ENCODE measurements around the gene SYNE2.
A peak's percentile ranks its signal among the peaks of the same experiment; 100 is the strongest.
"Not testable (repeated sequence)": the region's sequence is repeated elsewhere in the genome, so short reads cannot be mapped to it uniquely, and the experiment has no call there.

SYNE2 gene

DNA sequence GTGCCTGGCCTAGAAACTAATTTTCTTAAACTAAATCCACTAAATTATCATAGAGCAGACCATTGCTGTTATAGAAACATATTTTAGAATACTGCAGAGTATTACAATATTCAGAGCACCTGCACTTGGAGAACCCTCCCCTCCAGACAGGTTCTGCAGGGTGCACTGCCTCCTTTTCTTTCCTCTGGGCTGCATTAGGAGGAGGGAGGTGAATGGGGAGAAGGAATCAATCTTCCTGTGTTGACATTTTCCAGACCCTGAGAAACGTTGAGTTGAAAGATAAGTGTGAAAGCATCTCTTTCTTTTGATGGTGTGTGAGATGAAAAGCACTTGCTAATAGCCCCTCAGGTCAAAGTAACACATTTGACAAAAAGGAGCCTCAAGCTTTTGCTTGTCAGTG, 7.3 kb downstream of the SYNE2 start:
- no peak for DNase-seq (ENCODE audit: low spot score in 2 of 2)
- no peaks in the 10 kb centered on the region for H3K36me3 ChIP-seq (replicated peaks)
- H3K4me1 ChIP-seq, result peaks cover 54% of the 10 kb centered on the region
- in situ Hi-C loops (cut with MboI; ENCODE audit: low sequenced_read_pairs), result no loop called here
- no peak overlapping the region for H3K4me3 ChIP-seq
- no peaks in the 10 kb centered on the region for H3K9me3 ChIP-seq
- no peaks in the 10 kb centered on the region for H3K27me3 ChIP-seq (ENCODE audit: low read depth)

DNA sequence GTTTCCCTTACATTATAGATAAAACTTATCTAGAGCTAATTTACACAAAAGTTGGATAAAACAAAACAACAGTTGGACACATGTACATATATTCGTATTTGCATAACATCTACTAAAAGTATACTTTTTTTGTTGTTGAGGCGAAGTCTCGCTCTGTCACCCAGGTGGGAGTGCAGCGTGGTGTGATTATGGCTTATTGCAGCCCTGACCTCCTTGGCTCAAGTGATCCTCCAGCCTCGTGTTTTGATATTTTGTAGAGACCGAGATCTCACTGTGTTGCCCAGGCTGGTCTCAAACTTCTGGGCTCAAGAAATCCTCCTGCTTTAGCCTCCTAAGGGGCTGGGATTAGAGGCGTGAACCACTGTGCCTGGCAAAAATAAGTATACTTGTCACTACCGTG, 9.4 kb downstream of the SYNE2 start:
- no peak for DNase-seq (ENCODE audit: low spot score in 2 of 2)
- no peaks in the 10 kb centered on the region for H3K27me3 ChIP-seq (ENCODE audit: low read depth)
- H3K4me3 ChIP-seq, result no peak overlapping the region
- H3K4me1 ChIP-seq, result peaks cover 46% of the 10 kb centered on the region
- in situ Hi-C loops (cut with MboI; ENCODE audit: low sequenced_read_pairs), result no loop called here
- no peaks in the 10 kb centered on the region for H3K9me3 ChIP-seq
- H3K36me3 ChIP-seq (replicated peaks), result no peaks in the 10 kb centered on the region

DNA sequence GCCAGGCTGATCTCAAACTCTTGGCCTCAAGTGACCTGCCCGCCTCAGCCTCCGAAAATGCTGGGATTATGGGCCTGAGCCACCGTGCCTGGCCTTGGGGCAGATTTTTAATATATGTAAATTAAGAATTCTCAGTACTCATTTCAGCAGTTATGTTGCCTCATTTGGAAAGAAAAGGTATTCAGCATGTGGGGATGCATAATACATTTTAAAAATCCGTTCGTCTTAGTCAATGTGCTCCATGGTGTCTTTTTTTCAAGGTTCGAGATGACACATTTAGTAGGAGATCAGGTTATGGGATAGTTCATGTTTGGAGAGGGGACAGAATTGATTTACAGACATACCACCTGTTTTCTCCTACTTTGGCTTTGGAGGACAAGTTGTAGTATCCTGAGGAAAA, 10.2 kb downstream of the SYNE2 start:
- Histone ChIP-seq H3K27me3 (ENCODE audit: low read depth) (no peaks in the 10 kb centered on the region), H3K4me3 (no peak overlapping the region), H3K36me3 (replicated peaks) (no peaks in the 10 kb centered on the region), H3K9me3 (no peaks in the 10 kb centered on the region), H3K4me1 (peaks cover 39% of the 10 kb centered on the region)
- in situ Hi-C loops (cut with MboI; ENCODE audit: low sequenced_read_pairs), result no loop called here
- peak; percentile 34 to 63 for DNase-seq (ENCODE audit: low spot score in 2 of 2)

DNA sequence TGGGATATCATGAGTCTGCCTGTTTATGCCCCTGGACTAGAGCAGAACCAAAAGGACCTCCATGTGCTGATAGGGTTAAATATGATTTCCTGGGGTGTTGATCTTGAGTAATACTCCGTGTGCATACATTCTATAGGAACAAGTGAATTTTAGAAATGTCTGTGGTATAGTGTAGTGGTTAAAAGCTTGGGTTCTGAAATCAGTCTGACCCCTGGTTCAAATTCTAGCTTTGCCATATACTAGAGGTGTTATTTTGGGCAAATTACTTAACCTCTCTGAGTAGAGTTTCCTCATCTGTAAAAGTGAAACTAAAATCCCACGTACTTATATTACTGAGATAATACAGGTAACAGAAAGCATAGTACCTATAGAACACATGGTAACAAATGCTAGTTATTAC, 12.0 kb downstream of the SYNE2 start:
- DNase-seq (ENCODE audit: low spot score in 2 of 2); H3K36me3 ChIP-seq (replicated peaks); in situ Hi-C loops (cut with MboI; ENCODE audit: low sequenced_read_pairs); H3K27me3 ChIP-seq (ENCODE audit: low read depth); H3K9me3 ChIP-seq; H3K4me3 ChIP-seq: not testable (repeated sequence)
- H3K4me1 ChIP-seq, result peaks cover 36% of the 10 kb centered on the region

DNA sequence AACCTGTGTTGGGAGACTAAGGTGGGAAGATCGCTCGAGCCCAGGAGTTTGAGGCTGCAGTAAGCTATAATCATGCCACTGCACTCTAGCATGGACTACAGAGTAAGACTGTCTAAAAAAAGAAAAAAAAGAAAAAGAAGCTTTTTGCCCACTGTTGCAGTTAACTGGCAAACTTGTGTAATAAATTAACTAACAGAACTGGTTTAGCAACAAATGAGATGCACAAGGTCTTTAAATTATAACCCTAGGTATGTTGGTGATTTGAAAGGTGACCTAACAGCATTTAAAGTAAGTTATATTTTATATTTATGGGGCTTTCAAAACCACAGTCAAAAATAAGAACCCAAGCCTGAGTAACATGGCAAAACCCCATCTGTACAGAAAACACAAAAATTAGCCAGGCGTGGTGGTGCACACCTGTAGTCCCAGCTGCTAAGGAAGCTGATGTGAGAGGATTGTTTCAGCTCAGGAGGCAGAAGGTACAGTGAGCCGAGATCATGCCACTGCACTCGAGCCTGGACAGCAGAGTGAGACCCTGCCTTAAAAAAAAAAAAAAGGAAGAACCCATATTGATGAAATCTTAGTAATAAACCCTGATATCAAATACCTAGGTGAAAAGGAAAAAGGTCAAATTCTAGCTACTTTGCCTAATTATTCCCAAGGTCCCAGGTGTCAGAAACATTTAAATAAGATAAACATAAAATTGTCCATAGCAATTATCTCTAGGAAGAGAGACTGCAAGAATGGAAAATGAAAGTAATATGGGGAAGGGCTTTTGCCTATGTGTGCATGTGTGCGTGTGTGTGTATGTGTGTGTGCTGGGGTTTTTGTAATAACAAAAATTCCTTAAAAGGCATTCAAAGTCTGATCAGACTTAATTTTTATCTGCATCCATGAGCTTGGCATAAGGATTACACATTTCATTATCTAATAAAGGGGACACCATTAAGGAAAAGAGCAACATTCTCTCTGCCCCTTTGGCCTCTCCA, 15.4 kb downstream of the SYNE2 start:
- in situ Hi-C loops (cut with MboI; ENCODE audit: low sequenced_read_pairs), result no loop called here
- H3K4me1 ChIP-seq, result peaks cover 14% of the 10 kb centered on the region
- DNase-seq (ENCODE audit: low spot score in 2 of 2), result no peak

DNA sequence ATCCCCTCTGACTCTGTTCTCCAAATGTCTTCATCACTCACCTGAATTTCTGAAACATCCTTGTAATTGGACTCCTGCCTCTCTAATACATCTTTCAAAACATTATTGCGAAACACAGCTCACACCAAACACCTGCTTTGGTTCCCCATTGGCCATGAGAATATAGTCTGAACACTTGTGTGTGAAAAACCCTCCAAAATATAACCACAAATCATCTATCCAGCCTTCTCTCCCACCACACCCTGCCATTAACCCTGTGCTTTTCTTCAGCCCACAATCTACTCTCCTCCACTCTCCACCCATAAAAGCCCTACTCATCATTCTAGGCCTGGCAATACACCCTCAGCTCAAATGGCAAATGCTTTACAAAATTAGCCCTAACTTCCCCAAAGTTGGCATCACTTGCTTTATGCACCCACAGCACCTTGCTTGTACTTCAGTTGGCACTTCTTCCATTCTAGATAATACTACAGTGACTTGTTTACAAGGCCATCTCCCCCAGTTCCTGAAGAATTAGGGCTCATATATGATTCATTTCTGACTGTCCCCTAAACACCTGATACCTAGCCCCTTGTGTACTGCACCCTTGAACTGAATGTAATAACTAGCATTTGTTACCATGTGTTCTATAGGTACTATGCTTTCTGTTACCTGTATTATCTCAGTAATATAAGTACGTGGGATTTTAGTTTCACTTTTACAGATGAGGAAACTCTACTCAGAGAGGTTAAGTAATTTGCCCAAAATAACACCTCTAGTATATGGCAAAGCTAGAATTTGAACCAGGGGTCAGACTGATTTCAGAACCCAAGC, 17.3 kb downstream of the SYNE2 start:
- H3K9me3 ChIP-seq; H3K4me1 ChIP-seq; H3K36me3 ChIP-seq (replicated peaks); H3K4me3 ChIP-seq; H3K27me3 ChIP-seq (ENCODE audit: low read depth); in situ Hi-C loops (cut with MboI; ENCODE audit: low sequenced_read_pairs); DNase-seq (ENCODE audit: low spot score in 2 of 2): not testable (repeated sequence)

More for the DNA sequence above, 15.4 kb downstream of the SYNE2 start:
- Histone ChIP-seq H3K36me3 (replicated peaks) (no peaks in the 10 kb centered on the region), H3K4me3 (no peak overlapping the region), H3K9me3 (no peaks in the 10 kb centered on the region), H3K27me3 (ENCODE audit: low read depth) (no peaks in the 10 kb centered on the region)

DNA sequence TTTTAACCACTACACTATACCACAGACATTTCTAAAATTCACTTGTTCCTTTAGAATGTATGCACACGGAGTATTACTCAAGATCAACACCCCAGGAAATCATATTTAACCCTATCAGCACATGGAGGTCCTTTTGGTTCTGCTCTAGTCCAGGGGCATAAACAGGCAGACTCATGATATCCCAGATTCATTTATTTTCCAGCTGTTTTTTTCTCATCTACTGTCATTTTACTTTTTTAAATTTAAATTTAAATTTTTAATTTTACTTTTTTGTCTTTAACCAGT, 17.9 kb downstream of the SYNE2 start:
- H3K27me3 ChIP-seq (ENCODE audit: low read depth); in situ Hi-C loops (cut with MboI; ENCODE audit: low sequenced_read_pairs); DNase-seq (ENCODE audit: low spot score in 2 of 2); H3K4me1 ChIP-seq; H3K36me3 ChIP-seq (replicated peaks); H3K9me3 ChIP-seq; H3K4me3 ChIP-seq: not testable (repeated sequence)

DNA sequence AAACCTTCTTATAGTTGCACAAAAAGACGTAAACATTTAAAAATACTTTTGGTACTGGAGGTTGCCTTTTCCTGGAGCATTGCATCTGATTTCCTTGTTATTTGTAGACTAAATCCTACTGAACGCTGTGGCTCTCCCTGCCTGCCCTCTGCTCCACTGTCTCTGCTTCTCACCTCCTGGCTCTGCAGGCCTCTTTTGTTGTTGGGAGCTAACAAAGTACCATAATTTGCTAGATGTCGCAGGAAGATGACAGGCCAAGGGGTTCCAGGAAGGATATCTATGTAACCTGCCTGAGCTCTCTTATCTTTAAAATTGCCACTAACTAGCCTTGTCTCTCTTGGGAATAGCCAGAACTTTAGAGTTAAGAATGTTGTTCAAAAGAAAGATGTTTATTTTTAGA, 21.4 kb downstream of the SYNE2 start:
- H3K36me3 ChIP-seq (replicated peaks), result no peaks in the 10 kb centered on the region
- in situ Hi-C loops (cut with MboI; ENCODE audit: low sequenced_read_pairs), result no loop called here
- DNase-seq (ENCODE audit: low spot score in 2 of 2), result no peak
- peaks cover 16% of the 10 kb centered on the region for H3K4me1 ChIP-seq
- no peaks in the 10 kb centered on the region for H3K9me3 ChIP-seq
- H3K4me3 ChIP-seq, result no peak overlapping the region
- no peaks in the 10 kb centered on the region for H3K27me3 ChIP-seq (ENCODE audit: low read depth)

DNA sequence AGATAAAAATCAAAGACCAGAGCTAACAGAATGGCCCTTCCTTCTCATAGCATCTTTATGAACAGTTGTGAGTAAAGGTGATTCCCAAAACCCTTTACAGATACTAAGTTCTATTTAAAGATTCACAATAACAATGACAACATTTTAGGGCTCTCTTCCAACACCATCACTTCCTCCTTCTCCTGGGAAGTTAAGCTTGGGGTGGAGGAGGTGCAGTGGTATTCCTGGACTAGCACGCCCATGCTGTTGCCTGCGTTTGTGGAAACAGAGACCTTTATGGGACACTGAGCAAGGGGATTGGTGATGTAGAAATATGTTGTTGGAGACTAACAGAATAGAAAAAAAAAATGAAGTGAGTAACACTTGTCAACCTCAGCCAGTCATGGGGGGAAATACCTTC, 22.5 kb downstream of the SYNE2 start:
- H3K4me1 ChIP-seq, result peaks cover 21% of the 10 kb centered on the region
- no peaks in the 10 kb centered on the region for H3K27me3 ChIP-seq (ENCODE audit: low read depth)
- no peak overlapping the region for H3K4me3 ChIP-seq
- in situ Hi-C loops (cut with MboI; ENCODE audit: low sequenced_read_pairs), result no loop called here
- no peak for DNase-seq (ENCODE audit: low spot score in 2 of 2)
- H3K9me3 ChIP-seq, result no peaks in the 10 kb centered on the region
- no peaks in the 10 kb centered on the region for H3K36me3 ChIP-seq (replicated peaks)

DNA sequence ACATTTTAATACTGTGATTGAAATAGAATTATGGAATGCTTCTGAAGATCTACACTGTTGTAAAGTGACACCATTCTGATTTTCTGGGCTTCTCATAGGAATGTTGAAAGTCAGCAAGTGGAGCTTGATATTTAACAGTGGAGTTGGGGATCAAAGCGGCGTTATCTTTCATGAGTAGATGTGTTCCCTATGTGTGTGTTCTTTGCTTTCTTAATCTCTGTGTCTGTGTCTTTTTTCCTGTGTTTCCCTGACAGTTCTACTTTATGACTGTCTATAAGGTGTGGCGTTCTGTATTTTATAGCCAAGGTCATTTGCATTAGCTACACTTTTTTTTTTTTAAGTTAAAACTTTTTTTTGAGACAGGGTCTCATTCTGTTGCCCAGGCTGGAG, 24.7 kb downstream of the SYNE2 start:
- in situ Hi-C loops (cut with MboI; ENCODE audit: low sequenced_read_pairs), result no loop called here
- Histone ChIP-seq H3K4me1 (peaks cover 21% of the 10 kb centered on the region), H3K36me3 (replicated peaks) (no peaks in the 10 kb centered on the region), H3K4me3 (no peak overlapping the region), H3K9me3 (no peaks in the 10 kb centered on the region), H3K27me3 (ENCODE audit: low read depth) (no peaks in the 10 kb centered on the region)
- DNase-seq (ENCODE audit: low spot score in 2 of 2), result no peak

DNA sequence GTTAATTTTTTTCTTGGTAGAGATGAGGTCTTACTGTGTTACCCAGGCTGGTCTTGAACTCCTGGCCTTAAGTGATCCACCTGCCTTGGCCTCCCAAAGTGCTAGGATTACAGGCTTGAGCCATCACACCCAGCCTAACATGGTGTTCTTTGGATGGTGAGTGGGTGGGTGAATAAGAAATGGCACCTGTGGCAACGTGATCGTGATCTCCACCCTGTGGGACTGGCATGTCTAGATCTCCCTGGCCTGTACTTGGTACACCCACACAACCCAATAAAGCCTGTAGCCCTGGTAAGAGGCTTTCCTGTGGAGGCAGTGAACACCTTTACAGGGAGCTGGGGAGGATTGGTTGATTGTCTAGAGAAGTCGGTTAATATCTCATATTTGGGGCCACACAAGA, 25.2 kb downstream of the SYNE2 start:
- in situ Hi-C loops (cut with MboI; ENCODE audit: low sequenced_read_pairs), result no loop called here
- no peaks in the 10 kb centered on the region for H3K36me3 ChIP-seq (replicated peaks)
- H3K27me3 ChIP-seq (ENCODE audit: low read depth), result no peaks in the 10 kb centered on the region
- H3K4me3 ChIP-seq, result no peak overlapping the region
- no peak for DNase-seq (ENCODE audit: low spot score in 2 of 2)
- no peaks in the 10 kb centered on the region for H3K9me3 ChIP-seq
- peaks cover 21% of the 10 kb centered on the region for H3K4me1 ChIP-seq

DNA sequence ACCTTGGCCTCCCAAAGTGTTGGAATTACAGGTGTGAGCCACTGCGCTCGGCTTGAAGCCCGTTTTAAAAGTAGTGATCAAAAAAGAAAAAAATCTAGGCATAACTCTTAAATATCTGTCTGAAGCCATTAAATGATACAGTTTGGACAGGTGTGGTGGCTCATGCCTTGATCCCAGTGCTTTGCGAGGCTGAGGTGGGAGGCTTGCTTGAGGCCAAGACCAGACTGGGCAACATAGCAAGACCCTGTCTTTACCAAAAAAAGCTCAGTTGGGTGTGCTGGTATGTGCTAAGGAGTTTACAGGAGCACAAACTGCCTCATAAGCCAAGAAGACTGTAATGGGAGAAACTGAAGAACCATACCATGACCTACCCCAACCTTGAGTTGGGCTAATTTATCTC, 26.0 kb downstream of the SYNE2 start:
- Histone ChIP-seq H3K4me1 (peaks cover 21% of the 10 kb centered on the region), H3K9me3 (no peaks in the 10 kb centered on the region), H3K27me3 (ENCODE audit: low read depth) (no peaks in the 10 kb centered on the region), H3K36me3 (replicated peaks) (no peaks in the 10 kb centered on the region), H3K4me3 (no peak overlapping the region)
- no peak for DNase-seq (ENCODE audit: low spot score in 2 of 2)
- in situ Hi-C loops (cut with MboI; ENCODE audit: low sequenced_read_pairs), result no loop called here

DNA sequence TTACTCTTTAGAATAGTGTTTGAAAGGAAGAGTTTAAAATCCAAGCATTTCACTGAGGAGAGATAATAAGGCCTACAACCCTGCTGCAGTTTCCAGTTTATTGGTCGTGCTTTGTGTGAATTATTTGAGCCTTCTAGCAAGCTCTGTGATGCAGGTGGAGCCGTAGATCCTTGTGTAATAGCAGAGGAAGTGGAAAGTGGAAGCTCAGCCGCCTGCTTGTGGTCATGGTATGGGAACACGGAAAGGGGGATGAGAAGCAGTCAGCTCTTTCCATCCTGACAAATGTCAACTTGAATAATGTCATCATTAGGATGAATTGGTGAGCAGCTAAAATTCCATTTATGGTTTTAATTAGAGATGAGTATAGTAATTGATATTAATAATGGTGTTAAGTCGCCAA, 29.1 kb downstream of the SYNE2 start:
- Histone ChIP-seq H3K4me3 (no peak overlapping the region), H3K36me3 (replicated peaks) (no peaks in the 10 kb centered on the region), H3K27me3 (ENCODE audit: low read depth) (no peaks in the 10 kb centered on the region), H3K9me3 (no peaks in the 10 kb centered on the region), H3K4me1 (peaks cover 17% of the 10 kb centered on the region)
- in situ Hi-C loops (cut with MboI; ENCODE audit: low sequenced_read_pairs), result no loop called here
- no peak for DNase-seq (ENCODE audit: low spot score in 2 of 2)

DNA sequence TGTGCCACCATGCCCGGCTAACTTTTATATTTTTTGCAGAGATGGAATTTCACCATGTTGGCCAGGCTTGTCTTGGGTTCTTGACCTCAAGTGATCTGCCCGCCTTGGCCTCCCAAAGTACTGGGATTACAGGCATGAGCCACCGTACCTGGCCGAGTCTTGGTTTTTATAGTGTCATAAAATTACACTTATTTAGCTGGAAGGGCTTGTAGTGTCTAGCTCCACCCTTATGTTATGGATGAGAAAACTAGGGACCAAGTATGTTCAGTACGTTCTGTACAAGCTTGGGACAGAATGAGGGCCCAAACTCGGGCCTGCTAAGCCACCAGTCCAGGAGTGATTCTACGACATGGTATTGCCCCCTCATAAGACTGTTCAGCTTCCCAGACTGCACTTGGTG, 35.1 kb downstream of the SYNE2 start:
- no peaks in the 10 kb centered on the region for H3K27me3 ChIP-seq (ENCODE audit: low read depth)
- no peak overlapping the region for H3K4me3 ChIP-seq
- no peaks in the 10 kb centered on the region for H3K9me3 ChIP-seq
- DNase-seq (ENCODE audit: low spot score in 2 of 2), result no peak
- H3K36me3 ChIP-seq (replicated peaks), result no peaks in the 10 kb centered on the region
- H3K4me1 ChIP-seq, result peaks cover 27% of the 10 kb centered on the region
- in situ Hi-C loops (cut with MboI; ENCODE audit: low sequenced_read_pairs), result no loop called here
